IMR-90 (cell line): ENCODE measurements around the gene JPT2. TPM values are rescaled to one million over a fixed set of nuclear protein-coding genes. Genes with fewer than 3 reads are reported as not detected.

ENCODE experiments used
- ATAC-seq: fragments of 200-7000 bp; cut with Tn5 transposase; 2 replicates; pipeline ENCODE4 v1.9.1; 2020; ENCODE audit warnings: low read depth, mild to moderate bottlenecking, moderate library complexity
- BruUV-seq: library from RNA; stranded (reverse); fragments of 400-500 nt; replicated peaks from 2 replicates; lab custom pipeline; 2021; lab: Mats Ljungman, UMichigan
- CTCF ChIA-PET: fragments of 300-600 bp; formaldehyde crosslinking; extraction: SDS; loops from one replicate; lab custom pipeline; 2021; ENCODE audit warnings: antibody characterized with exemption; lab: Yijun Ruan, JAX
- POLR2A ChIA-PET: fragments of 300-600 bp; sonication (Branson Sonifier 250); formaldehyde crosslinking; loops from one replicate; lab custom pipeline; 2022; ENCODE audit warnings: antibody characterized with exemption; ENCODE audit not compliant: unreplicated experiment; lab: Charles Lee
- DNase-seq: peaks from one replicate; pipeline ENCODE4 v3.0.0; 2013
- H2AFZ ChIP-seq: replicated peaks from 2 replicates; pipeline ENCODE3; 2013; ENCODE audit warnings: low read length, mild to moderate bottlenecking; ENCODE audit not compliant: poor library complexity
- H2AK5ac ChIP-seq: 2 replicates; pipeline ENCODE4 v1.6.1; 2013; ENCODE audit warnings: low read depth, low read length, inconsistent platforms
- H2AK9ac ChIP-seq: replicated peaks from 2 replicates; pipeline ENCODE3; 2013; ENCODE audit warnings: mild to moderate bottlenecking, low read depth, low read length, moderate library complexity; ENCODE audit not compliant: poor library complexity
- H2BK120ac ChIP-seq: 2 replicates; pipeline ENCODE4 v1.6.1; 2013; ENCODE audit warnings: low read depth, low read length, inconsistent platforms
- H2BK15ac ChIP-seq: 3 replicates; pipeline ENCODE4 v1.6.1; 2013; ENCODE audit warnings: low read depth, low read length, inconsistent platforms
- H2BK20ac ChIP-seq: 2 replicates; pipeline ENCODE4 v1.6.1; 2013; ENCODE audit warnings: low read depth, mild to moderate bottlenecking, inconsistent platforms, low read length, moderate library complexity
- H2BK5ac ChIP-seq: 2 replicates; pipeline ENCODE4 v1.6.1; 2013; ENCODE audit warnings: mild to moderate bottlenecking, low read depth, low read length, inconsistent platforms; ENCODE audit not compliant: poor library complexity, severe bottlenecking
- H3K14ac ChIP-seq: replicated peaks from 2 replicates; pipeline ENCODE4 v1.6.1; 2013; ENCODE audit warnings: low read depth, low read length, inconsistent platforms
- H3K18ac ChIP-seq: 2 replicates; pipeline ENCODE4 v1.6.1; 2013; ENCODE audit warnings: low read depth, low read length, control low read depth
- H3K23ac ChIP-seq: 2 replicates; pipeline ENCODE4 v1.6.1; 2013; ENCODE audit warnings: low read depth, low read length, inconsistent platforms
- H3K27ac ChIP-seq: 2 replicates; pipeline ENCODE4 v1.5.1; 2013; ENCODE audit warnings: mild to moderate bottlenecking, control low read depth, low read length; ENCODE audit not compliant: insufficient read depth
- H3K27me3 ChIP-seq: 2 replicates; pipeline ENCODE4 v1.6.1; 2013; ENCODE audit warnings: low read length; ENCODE audit not compliant: control insufficient read depth, insufficient read depth
- H3K36me3 ChIP-seq: 2 replicates; pipeline ENCODE4 v1.6.1; 2013; ENCODE audit warnings: low read length, mixed read lengths; ENCODE audit not compliant: control insufficient read depth, insufficient read depth
- H3K4ac ChIP-seq: 2 replicates; pipeline ENCODE4 v1.6.1; 2013; ENCODE audit warnings: low read depth, low read length, inconsistent platforms
- H3K4me1 ChIP-seq: 2 replicates; pipeline ENCODE4 v1.6.1; 2013; ENCODE audit warnings: low read length, mixed read lengths; ENCODE audit not compliant: control insufficient read depth, insufficient read depth
- H3K4me2 ChIP-seq: 2 replicates; pipeline ENCODE4 v1.6.1; 2013; ENCODE audit warnings: low read depth, mild to moderate bottlenecking, control low read depth, low read length, moderate library complexity
- H3K4me3 ChIP-seq: 2 replicates; pipeline ENCODE4 v1.5.1; 2013; ENCODE audit warnings: low read depth, mild to moderate bottlenecking, control low read depth, low read length, moderate library complexity; ENCODE audit not compliant: insufficient read depth
- H3K56ac ChIP-seq: 2 replicates; pipeline ENCODE4 v1.6.1; 2013; ENCODE audit warnings: low read length, inconsistent platforms; ENCODE audit not compliant: insufficient read depth; ENCODE audit errors: extremely low read depth
- H3K79me1 ChIP-seq, 2 experiments: 2 replicates each; pipeline ENCODE4 v1.6.1; 2013; ENCODE audit warnings: low read length in 2 of 2, inconsistent platforms in 1 of 2, low read depth in 1 of 2
- H3K9ac ChIP-seq: 2 replicates; pipeline ENCODE4 v1.6.1; 2013; ENCODE audit warnings: low read depth, low read length, control low read depth
- H3K9me1 ChIP-seq: 2 replicates; pipeline ENCODE4 v1.6.1; 2013; ENCODE audit warnings: low read length, inconsistent platforms; ENCODE audit not compliant: insufficient read depth
- H3K9me3 ChIP-seq: 2 replicates; pipeline ENCODE4 v1.6.1; 2013; ENCODE audit warnings: low read length; ENCODE audit not compliant: control insufficient read depth, insufficient read depth
- H4K20me1 ChIP-seq: 2 replicates; pipeline ENCODE4 v1.6.1; 2013; ENCODE audit warnings: low read length, inconsistent platforms; ENCODE audit not compliant: insufficient read depth
- H4K5ac ChIP-seq: 2 replicates; pipeline ENCODE4 v1.6.1; 2013; ENCODE audit warnings: mild to moderate bottlenecking, low read depth, low read length, control low read depth
- H4K8ac ChIP-seq, 2 experiments: 2 replicates each; pipeline ENCODE4 v1.6.1; 2013; ENCODE audit warnings: low read depth in 2 of 2, low read length in 2 of 2, control low read depth in 1 of 2, inconsistent platforms in 1 of 2
- H4K91ac ChIP-seq: 2 replicates; pipeline ENCODE4 v1.6.1; 2013; ENCODE audit warnings: low read depth, low read length, inconsistent platforms; ENCODE audit not compliant: insufficient read depth
- BHLHE40 ChIP-seq: fragments of 150-350 bp; IDR thresholded peaks from 2 replicates; pipeline ENCODE4 v1.6.1; 2016; ENCODE audit warnings: mild to moderate bottlenecking, low read depth, low read length
- CEBPB ChIP-seq: IDR thresholded peaks from 2 replicates; pipeline ENCODE4 v1.6.1; 2012; ENCODE audit warnings: low read depth, low read length, improper control_type of control experiment
- CHD1 ChIP-seq: IDR thresholded peaks from 2 replicates; pipeline ENCODE4 v1.6.1; 2012; ENCODE audit warnings: low read depth, low read length, improper control_type of control experiment
- CTCF ChIP-seq: conservative IDR thresholded peaks from 2 replicates; pipeline ENCODE4 v1.5.1; 2012; ENCODE audit warnings: mild to moderate bottlenecking, low read depth, low read length, improper control_type of control experiment
- ELK1 ChIP-seq: fragments of 150-350 bp; IDR thresholded peaks from 2 replicates; pipeline ENCODE4 v1.6.1; 2016; ENCODE audit warnings: low read depth, mild to moderate bottlenecking, low read length, moderate library complexity, borderline replicate concordance
- FOS ChIP-seq: fragments of 150-350 bp; IDR thresholded peaks from 2 replicates; pipeline ENCODE4 v1.6.1; 2016; ENCODE audit warnings: low read depth, low read length
- MAFK ChIP-seq: IDR thresholded peaks from 2 replicates; pipeline ENCODE4 v1.6.1; 2012; ENCODE audit warnings: low read depth, low read length, improper control_type of control experiment
- MAZ ChIP-seq: IDR thresholded peaks from 2 replicates; pipeline ENCODE4 v1.6.1; 2012; ENCODE audit warnings: low read depth, mild to moderate bottlenecking, low read length, improper control_type of control experiment, moderate library complexity, borderline replicate concordance
- MXI1 ChIP-seq: IDR thresholded peaks from 2 replicates; pipeline ENCODE4 v1.6.1; 2012; ENCODE audit warnings: low read depth, mild to moderate bottlenecking, low read length, moderate library complexity, borderline replicate concordance
- NFE2L2 ChIP-seq: fragments of 150-350 bp; IDR thresholded peaks from 2 replicates; pipeline ENCODE4 v1.6.1; 2016; ENCODE audit warnings: low read depth, mild to moderate bottlenecking, low read length
- POLR2A ChIP-seq: IDR thresholded peaks from 2 replicates; pipeline ENCODE4 v1.6.1; 2012; ENCODE audit warnings: mild to moderate bottlenecking, low read depth, low read length
- RAD21 ChIP-seq: IDR thresholded peaks from 2 replicates; pipeline ENCODE4 v1.6.1; 2012; ENCODE audit warnings: low read length, improper control_type of control experiment
- RCOR1 ChIP-seq: IDR thresholded peaks from 2 replicates; pipeline ENCODE4 v1.6.1; 2012; ENCODE audit warnings: mild to moderate bottlenecking, low read length, improper control_type of control experiment; ENCODE audit not compliant: insufficient replicate concordance
- RFX5 ChIP-seq: IDR thresholded peaks from 2 replicates; pipeline ENCODE4 v1.8.0; 2012; ENCODE audit warnings: low read depth, mild to moderate bottlenecking, low read length, moderate library complexity
- SMC3 ChIP-seq: fragments of 150-350 bp; IDR thresholded peaks from 2 replicates; pipeline ENCODE4 v1.6.1; 2016; ENCODE audit warnings: low read depth, mild to moderate bottlenecking, antibody characterized with exemption, low read length, moderate library complexity
- USF2 ChIP-seq: fragments of 150-350 bp; IDR thresholded peaks from 2 replicates; pipeline ENCODE4 v1.6.1; 2017; ENCODE audit warnings: mild to moderate bottlenecking, antibody characterized with exemption, low read length, low read depth
- WGBS, 2 experiments: methylation state at CpG; one replicate each; pipeline versions ENCODE4 v1.1.5 to v1.1.7; 2013; ENCODE audit warnings: missing lambda C conversion rate in 2 of 2; ENCODE audit not compliant: insufficient read length in 1 of 2; ENCODE audit errors: extremely low coverage in 2 of 2; 5-methylcytosine and 5-hydroxymethylcytosine counted together
- dilution Hi-C: fragments of 300-500 bp; cut with HindIII; formaldehyde crosslinking; loops from one replicate; pipeline ENCODE4 v1.14.3; 2018; ENCODE audit warnings: low sequenced_read_pairs; ENCODE audit not compliant: unreplicated experiment
- in situ Hi-C: fragments of 300-500 bp; cut with MboI; formaldehyde crosslinking; loops from 3 replicates; pipeline ENCODE4 v1.14.3; 2019; ENCODE audit warnings: low sequenced_read_pairs, inconsistent platforms, mixed read lengths
- intact Hi-C: fragments of 100-400 bp; cut with micrococcal nuclease; formaldehyde crosslinking; loops from 2 replicates; pipeline ENCODE4 v1.10.0; 2022
- polyA plus RNA-seq, 3 experiments: library from polyadenylated mRNA; depleted of rRNA; stranded (reverse); fragments of >200 nt; gene quantifications; 2 replicates each; pipeline ENCODE4 v1.2.3, GENCODE V29; 2012; ENCODE audit warnings: low replicate concordance in 1 of 3
- total RNA-seq: library from RNA; depleted of rRNA; stranded (reverse); fragments of >200 nt; gene quantifications from 2 replicates; pipeline ENCODE4 v1.2.3, GENCODE V29; 2012

The JPT2 gene
- total and polyA plus RNA-seq, 2 of the 4 experiments (the other 2 are of a cell fraction): 40.0 to 41.5 TPM

- H3K4ac ChIP-seq: no peak overlapping the region
- dilution Hi-C loops: no loop called here
- H2AK5ac ChIP-seq: no peak overlapping the region
- in situ Hi-C loops: no loop called here
- H3K9me1 ChIP-seq: peaks cover 35% of the 10 kb centered on the region
- H2BK120ac ChIP-seq: no peak overlapping the region
- intact Hi-C loops: loop anchor here (5.0 kb wide), 2 partner anchors 97 to 217 kb away; partner anchors contain the start of genes CRAMP1, IFT140 and TELO2
- H3K4me2 ChIP-seq: peak overlapping the region; percentile 28
- no peak for ATAC-seq
- POLR2A ChIA-PET: no interaction called here
- no peak for TF ChIP-seq POLR2A
- TF ChIP-seq MAFK: no peak
- TF ChIP-seq CTCF: no peak
- TF ChIP-seq RFX5: no peak
- no peak for TF ChIP-seq RCOR1
- TF ChIP-seq BHLHE40: no peak
- TF ChIP-seq MAZ: no peak
- TF ChIP-seq SMC3: no peak
- no peak for TF ChIP-seq CEBPB
- TF ChIP-seq NFE2L2: no peak
- no peak for TF ChIP-seq MXI1
- no peak for TF ChIP-seq FOS
- TF ChIP-seq RAD21: no peak
- no peak for TF ChIP-seq ELK1
- no peak for TF ChIP-seq CHD1
- no peak for TF ChIP-seq USF2
- no peaks in the 10 kb centered on the region for H3K36me3 ChIP-seq
- no peak overlapping the region for H3K18ac ChIP-seq
- no peak for DNase-seq
- peaks cover 18 to 78% of the 10 kb centered on the region in 2 experiments for H3K79me1 ChIP-seq
- peaks cover 78% of the 10 kb centered on the region for H4K20me1 ChIP-seq
- H2BK20ac ChIP-seq: no peak overlapping the region
- no peak overlapping the region for H3K27ac ChIP-seq
- H3K27me3 ChIP-seq: no peaks in the 10 kb centered on the region
- no peak overlapping the region for H3K9ac ChIP-seq
- no peak overlapping the region for H4K91ac ChIP-seq
- no peak overlapping the region for H3K14ac ChIP-seq
- WGBS, 2 experiments: no CpG with 5 or more reads among the region's 15 CpGs
- peaks cover 18% of the 10 kb centered on the region for H3K4me1 ChIP-seq
- H2AFZ ChIP-seq: no peak overlapping the region
- no peak overlapping the region for H3K56ac ChIP-seq
- H3K4me3 ChIP-seq: no peak overlapping the region
- no peak overlapping the region for H2BK5ac ChIP-seq
- H2AK9ac ChIP-seq: no peak overlapping the region
- H4K8ac ChIP-seq: no peak overlapping the region
- no peaks in the 10 kb centered on the region for H3K9me3 ChIP-seq
- BruUV-seq: no TSS peak
- CTCF ChIA-PET: no interaction called here
- H2BK15ac ChIP-seq: no peak overlapping the region
- H3K23ac ChIP-seq: no peak overlapping the region
- no peak overlapping the region for H4K5ac ChIP-seq
Measured at GRCh38 chr16:1709356-1709755, 31.3 kb downstream of the JPT2 start.
